MG63 (cell line): ENCODE results near the gene CRYGA. TPM values are rescaled to one million over a fixed set of nuclear protein-coding genes. Genes with fewer than 3 reads are reported as not detected.

ENCODE experiments used
- DNase-seq: peaks from one replicate; pipeline ENCODE4 v3.0.0-alpha.2; 2020
- H3K27me3 ChIP-seq: fragments of 250-450 bp; sonication (Bioruptor Pico); 2 replicates; pipeline ENCODE4 v1.5.1; 2020; ENCODE audit warnings: mild to moderate bottlenecking, moderate library complexity
- H3K36me3 ChIP-seq: fragments of 250-450 bp; sonication (Bioruptor Pico); 2 replicates; pipeline ENCODE4 v1.5.1; 2020; ENCODE audit warnings: mild to moderate bottlenecking, moderate library complexity
- H3K4me3 ChIP-seq: fragments of 250-450 bp; sonication (Bioruptor Pico); 2 replicates; pipeline ENCODE4 v1.5.1; 2020; ENCODE audit warnings: mild to moderate bottlenecking, moderate library complexity
- H3K9me3 ChIP-seq: fragments of 250-450 bp; sonication (Bioruptor Pico); 2 replicates; pipeline ENCODE4 v1.5.1; 2020; ENCODE audit warnings: mild to moderate bottlenecking, moderate library complexity
- total RNA-seq: library from RNA; depleted of rRNA; stranded (reverse); fragments of >200 nt; shearing (Covaris generic); gene quantifications from 2 replicates; pipeline ENCODE4 v1.2.3, GENCODE V29; 2014; ENCODE audit warnings: low replicate concordance

The CRYGA gene
- total RNA-seq, 1 experiment from 2014 or later: not detected

GRCh38 chr2:208175840-208176153 is 12.4 kb upstream of the CRYGA start:
- H3K27me3 ChIP-seq: no peaks in the 10 kb centered on the region; the same call in 1 of the 2 replicates
- H3K4me3 ChIP-seq: no peak overlapping the region
- H3K9me3 ChIP-seq: no peaks in the 10 kb centered on the region
- DNase-seq: no peak
- H3K36me3 ChIP-seq: no peaks in the 10 kb centered on the region

GRCh38 chr2:208175069-208175839 is 11.9 kb upstream of the CRYGA start:
- DNase-seq: peak; percentile 66
- Histone ChIP-seq H3K27me3 (no peaks in the 10 kb centered on the region; the same call in 1 of the 2 replicates), H3K36me3 (no peaks in the 10 kb centered on the region), H3K4me3 (no peak overlapping the region), H3K9me3 (no peaks in the 10 kb centered on the region)

- H3K9me3 ChIP-seq: no peaks in the 10 kb centered on the region
- H3K36me3 ChIP-seq: no peaks in the 10 kb centered on the region
- H3K4me3 ChIP-seq: no peak overlapping the region
- H3K27me3 ChIP-seq: no peaks in the 10 kb centered on the region; the same call in 1 of the 2 replicates
- DNase-seq: no peak
Observed at GRCh38 chr2:208174144-208174543, 10.8 kb upstream of the CRYGA start.

- Histone ChIP-seq H3K27me3 (no peaks in the 10 kb centered on the region; the same call in 1 of the 2 replicates), H3K9me3 (no peaks in the 10 kb centered on the region), H3K4me3 (no peak overlapping the region), H3K36me3 (no peaks in the 10 kb centered on the region)
- no peak for DNase-seq
Observed at GRCh38 chr2:208172125-208172524, 8.7 kb upstream of the CRYGA start.

- Histone ChIP-seq H3K9me3 (no peaks in the 10 kb centered on the region), H3K36me3 (no peaks in the 10 kb centered on the region), H3K4me3 (no peak overlapping the region), H3K27me3 (peaks cover 6% of the 10 kb centered on the region; the same call in 1 of the 2 replicates)
- no peak for DNase-seq
Observed at GRCh38 chr2:208164951-208165755, 1.8 kb upstream of the CRYGA start.

GRCh38 chr2:208156439-208156838 is 7.0 kb downstream of the CRYGA start:
- no peak overlapping the region for H3K4me3 ChIP-seq
- no peaks in the 10 kb centered on the region for H3K9me3 ChIP-seq
- no peak for DNase-seq
- no peaks in the 10 kb centered on the region for H3K27me3 ChIP-seq
- no peaks in the 10 kb centered on the region for H3K36me3 ChIP-seq

GRCh38 chr2:208153156-208153555 is 10.2 kb downstream of the CRYGA start:
- DNase-seq: no peak
- no peak overlapping the region for H3K4me3 ChIP-seq
- H3K27me3 ChIP-seq: no peaks in the 10 kb centered on the region
- no peaks in the 10 kb centered on the region for H3K9me3 ChIP-seq
- H3K36me3 ChIP-seq: no peaks in the 10 kb centered on the region

- Histone ChIP-seq H3K27me3 (no peaks in the 10 kb centered on the region), H3K36me3 (no peaks in the 10 kb centered on the region), H3K4me3 (no peak overlapping the region), H3K9me3 (no peaks in the 10 kb centered on the region)
- DNase-seq: no peak
Observed at GRCh38 chr2:208150956-208151355, 12.4 kb downstream of the CRYGA start.

- H3K9me3 ChIP-seq: no peaks in the 10 kb centered on the region
- no peak for DNase-seq
Observed at GRCh38 chr2:208150094-208150493, 13.3 kb downstream of the CRYGA start.

GRCh38 chr2:208148803-208149202 is 14.6 kb downstream of the CRYGA start:
- H3K36me3 ChIP-seq: no peaks in the 10 kb centered on the region
- DNase-seq: no peak
- H3K9me3 ChIP-seq: no peaks in the 10 kb centered on the region
- no peaks in the 10 kb centered on the region for H3K27me3 ChIP-seq
- H3K4me3 ChIP-seq: no peak overlapping the region

More at GRCh38 chr2:208150094-208150493, 13.3 kb downstream of the CRYGA start:
- H3K27me3 ChIP-seq: no peaks in the 10 kb centered on the region
- H3K36me3 ChIP-seq: no peaks in the 10 kb centered on the region
- no peak overlapping the region for H3K4me3 ChIP-seq

- H3K4me3 ChIP-seq: no peak overlapping the region
- H3K27me3 ChIP-seq: no peaks in the 10 kb centered on the region
- no peaks in the 10 kb centered on the region for H3K36me3 ChIP-seq
- DNase-seq: no peak
- H3K9me3 ChIP-seq: no peaks in the 10 kb centered on the region
Observed at GRCh38 chr2:208147759-208148158, 15.6 kb downstream of the CRYGA start.

- DNase-seq: no peak
- Histone ChIP-seq H3K36me3 (no peaks in the 10 kb centered on the region), H3K4me3 (no peak overlapping the region), H3K27me3 (no peaks in the 10 kb centered on the region), H3K9me3 (no peaks in the 10 kb centered on the region)
Observed at GRCh38 chr2:208147008-208147407, 16.4 kb downstream of the CRYGA start.

GRCh38 chr2:208146006-208146405 is 17.4 kb downstream of the CRYGA start, which contains the start of gene CRYGB:
Gene CRYGB (minus strand): TSS chr2:208146158. CDS start chr2:208146120, 38 bp downstream.
- no peaks in the 10 kb centered on the region for H3K9me3 ChIP-seq
- no peaks in the 10 kb centered on the region for H3K36me3 ChIP-seq
- H3K4me3 ChIP-seq: no peak within 1 kb of the TSS
- DNase-seq: no peak
- no peaks in the 10 kb centered on the region for H3K27me3 ChIP-seq

GRCh38 chr2:208142925-208143799 is 20.2 kb downstream of the CRYGA start:
- Histone ChIP-seq H3K4me3 (no peak overlapping the region), H3K36me3 (no peaks in the 10 kb centered on the region), H3K27me3 (no peaks in the 10 kb centered on the region), H3K9me3 (no peaks in the 10 kb centered on the region)
- DNase-seq: no peak

GRCh38 chr2:208142240-208142924 is 21.0 kb downstream of the CRYGA start:
- Histone ChIP-seq H3K27me3 (no peaks in the 10 kb centered on the region), H3K9me3 (no peaks in the 10 kb centered on the region), H3K4me3 (no peak overlapping the region), H3K36me3 (no peaks in the 10 kb centered on the region)
- no peak for DNase-seq

- no peak for DNase-seq
- no peaks in the 10 kb centered on the region for H3K9me3 ChIP-seq
- H3K27me3 ChIP-seq: no peaks in the 10 kb centered on the region
- no peak overlapping the region for H3K4me3 ChIP-seq
- no peaks in the 10 kb centered on the region for H3K36me3 ChIP-seq
Observed at GRCh38 chr2:208139447-208139846, 23.9 kb downstream of the CRYGA start.
